CMK (cell line): Measurements from ENCODE around the gene CNKSR2.

Source experiments
- DNase-seq: peaks from one replicate; pipeline ENCODE4 v3.0.0-alpha.2; 2010; ENCODE audit warnings: low read depth

CNKSR2 gene

DNA sequence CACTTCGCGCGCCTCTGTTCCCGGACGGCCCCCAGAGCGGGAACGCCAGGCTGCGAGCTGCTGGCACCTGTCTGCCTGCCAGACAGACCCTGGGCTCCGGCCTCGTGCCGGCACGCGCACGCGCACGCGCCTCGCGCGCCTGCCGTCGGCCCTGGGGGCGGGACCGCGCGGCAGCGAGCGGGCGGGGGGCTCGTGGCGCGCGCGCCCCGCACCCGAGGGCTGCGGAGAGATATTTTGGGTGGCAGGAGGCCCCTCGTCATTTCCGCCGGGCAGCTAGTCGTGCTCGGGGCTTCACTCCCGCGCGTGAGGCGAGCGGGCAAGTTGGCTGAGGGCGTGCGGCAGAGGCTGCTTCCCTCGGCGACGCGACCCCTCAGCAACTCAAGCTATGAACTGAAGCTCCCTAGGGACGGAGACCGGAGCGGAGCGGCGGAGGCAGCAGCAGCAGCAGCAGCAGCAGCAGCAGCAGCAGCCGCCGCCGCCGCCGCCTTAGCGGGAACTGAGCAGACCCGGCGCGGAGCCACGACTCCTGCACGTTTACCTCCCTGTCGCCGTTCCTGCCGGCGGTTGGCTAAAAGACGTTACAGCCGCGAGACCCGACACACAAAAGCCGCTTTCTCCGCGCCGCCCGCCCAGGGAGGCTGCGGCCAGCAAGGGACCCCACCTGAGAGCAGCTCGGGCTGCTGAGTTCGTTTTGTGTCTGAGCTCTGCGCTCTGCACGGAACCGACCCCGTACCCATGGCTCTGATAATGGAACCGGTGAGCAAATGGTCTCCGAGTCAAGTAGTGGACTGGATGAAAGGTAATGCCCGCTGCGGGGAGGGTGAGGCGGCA, at the start of gene CNKSR2:
Gene CNKSR2 (plus strand): TSS at position 256 of the 831 bp plus-strand sequence. CDS start 480 bp downstream, at position 736.
- no peak for DNase-seq

DNA sequence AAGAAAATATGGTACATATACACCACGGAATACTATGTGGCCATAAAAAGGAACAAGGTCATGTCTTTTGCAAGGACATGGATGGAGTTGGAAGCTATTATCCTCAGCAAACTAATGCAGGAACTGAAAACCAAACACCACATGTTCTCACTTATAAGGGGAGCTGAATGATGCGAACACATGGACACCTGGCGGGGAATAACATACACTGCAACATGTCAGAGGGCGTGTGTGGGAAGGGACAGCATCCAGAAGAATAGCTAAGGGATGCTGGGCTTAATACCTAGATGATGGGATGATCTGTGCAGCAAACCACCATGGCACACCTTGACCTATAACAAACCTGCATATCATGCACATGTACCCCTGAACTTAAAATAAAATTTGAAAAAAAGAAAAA, 19.5 kb upstream of the CNKSR2 start:
- no peak for DNase-seq

DNA sequence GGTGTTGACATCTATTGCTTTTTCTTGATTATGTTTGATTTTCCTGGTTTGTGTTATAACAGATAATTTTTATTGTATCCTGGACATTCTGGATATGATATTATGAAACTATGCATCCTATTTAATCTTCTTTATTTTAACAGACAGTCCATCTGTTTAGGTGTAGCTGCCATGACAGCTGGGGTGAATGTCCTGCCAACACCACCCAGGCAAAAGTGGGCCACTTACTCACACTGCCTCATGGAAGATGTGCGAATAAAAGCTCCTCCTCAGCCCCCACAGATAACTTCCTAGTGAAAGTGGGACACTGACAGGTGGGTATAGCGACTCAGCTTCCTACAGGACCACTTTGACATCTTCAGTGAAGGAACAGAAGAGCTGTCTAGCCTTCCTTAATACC, 18.4 kb upstream of the CNKSR2 start:
- DNase-seq, result no peak

DNA sequence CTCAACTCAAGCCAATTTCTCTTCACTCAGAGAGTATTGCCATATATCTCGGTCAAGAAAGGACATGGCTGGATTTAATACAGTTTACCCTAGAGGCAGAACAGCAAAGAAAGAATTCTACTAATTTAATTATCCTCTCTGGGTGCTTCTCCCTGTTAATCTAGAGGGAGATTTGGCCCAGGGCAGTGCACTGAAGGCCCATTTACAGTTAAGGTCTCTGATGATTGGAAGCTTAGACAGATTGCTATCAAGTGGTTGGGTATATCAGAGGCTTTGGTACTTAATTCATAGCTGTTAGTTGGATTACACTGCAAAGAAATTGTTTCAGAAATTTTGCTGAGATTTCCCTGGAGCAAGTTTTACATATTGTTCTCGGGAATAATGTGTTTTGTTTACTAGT, 4.6 kb upstream of the CNKSR2 start:
- DNase-seq, result no peak

DNA sequence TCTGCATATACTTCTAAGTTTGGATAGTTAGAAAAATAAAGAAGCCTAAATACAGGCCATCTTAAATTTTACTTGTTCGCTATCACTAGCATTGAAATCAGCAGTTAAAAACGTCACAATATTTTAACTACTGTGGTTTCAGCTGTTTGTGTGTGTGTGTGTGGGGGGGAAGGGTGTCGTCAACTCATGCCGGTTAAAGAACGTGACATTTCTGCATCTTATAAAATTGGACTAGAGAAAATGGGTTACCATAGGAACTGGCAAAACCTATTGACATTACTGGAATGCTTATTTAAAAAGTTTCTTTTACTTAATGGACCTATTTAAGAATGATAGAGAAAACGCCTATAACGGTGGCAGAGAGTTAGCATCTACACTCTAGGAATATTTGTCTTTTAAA, 1.2 kb upstream of the CNKSR2 start:
- no peak for DNase-seq

DNA sequence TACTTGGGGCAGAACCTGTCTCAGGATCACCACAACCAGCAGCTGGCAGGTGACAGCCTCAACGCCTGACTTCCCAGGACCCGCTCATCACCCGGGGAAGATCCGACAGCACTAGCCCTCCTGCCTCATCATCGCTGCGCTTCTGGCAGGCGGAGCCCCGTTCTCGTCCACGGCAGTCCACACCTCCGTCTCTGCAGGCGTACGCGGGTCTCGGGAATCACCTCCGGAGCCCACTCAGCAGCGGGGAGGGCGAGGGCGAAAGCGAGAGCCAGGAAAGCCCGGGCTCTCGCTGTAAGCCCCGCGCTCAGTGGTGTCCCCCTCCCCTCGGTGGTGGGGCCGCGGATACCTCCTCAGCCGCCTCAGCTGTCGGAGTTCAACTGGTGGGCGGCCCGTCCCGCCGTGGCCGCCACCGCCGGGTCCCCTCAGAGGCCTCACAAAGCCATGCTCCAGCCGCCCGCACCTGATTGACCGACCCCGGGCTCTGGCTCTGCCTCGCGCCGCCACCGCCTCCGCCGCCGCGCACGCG, 518 bp upstream of the CNKSR2 start:
- DNase-seq, result no peak

DNA sequence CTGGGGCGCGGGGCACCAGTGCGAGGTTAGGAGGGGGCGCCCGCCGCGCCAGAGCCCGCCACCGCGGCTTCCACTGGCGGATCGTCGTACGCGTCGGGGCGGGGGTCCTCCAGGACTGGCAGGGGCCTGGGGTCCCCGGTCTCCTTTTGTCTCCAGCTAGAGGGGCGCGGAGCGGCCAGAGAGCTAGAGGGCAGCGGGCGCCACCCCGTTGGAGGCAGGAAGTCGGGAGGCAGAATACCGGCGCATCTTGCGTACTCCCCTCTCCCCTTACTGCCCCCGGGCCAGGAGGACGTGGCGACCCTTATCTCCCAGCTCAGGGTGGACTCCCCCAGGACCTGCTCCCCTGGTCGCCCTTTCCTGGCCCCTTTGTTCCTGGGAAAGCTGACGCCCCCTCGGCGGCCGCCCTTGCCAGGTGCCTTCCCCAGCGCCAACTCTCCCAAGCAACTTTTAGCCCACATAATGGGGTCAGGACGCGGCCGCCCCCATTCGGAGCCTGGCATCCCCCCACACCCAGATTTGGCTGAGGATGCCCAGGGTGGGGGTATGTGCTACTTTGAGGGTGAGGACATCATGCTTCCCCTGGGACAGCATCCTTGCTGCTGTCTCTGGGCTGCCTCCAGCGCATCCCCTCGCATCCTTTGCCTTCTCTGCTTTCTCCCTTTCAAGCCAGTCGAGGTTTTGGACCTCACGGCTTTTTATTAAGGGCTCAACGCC, 933 bp downstream of the CNKSR2 start:
- DNase-seq, result no peak

DNA sequence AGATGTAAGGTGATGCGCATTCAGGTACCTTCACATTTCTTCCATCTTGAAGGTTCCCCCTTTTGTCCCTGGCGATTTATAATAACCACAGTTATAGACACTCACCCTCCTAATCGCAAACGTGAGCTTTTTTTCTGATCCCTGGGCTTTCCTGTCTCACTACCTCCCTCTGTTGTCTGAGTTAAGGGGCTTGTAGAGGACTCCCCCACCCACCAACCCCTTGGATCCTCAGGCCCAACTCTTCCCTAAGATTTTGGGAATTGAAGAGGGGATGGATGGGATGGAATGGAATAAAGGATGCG, 1.4 kb downstream of the CNKSR2 start:
- no peak for DNase-seq

DNA sequence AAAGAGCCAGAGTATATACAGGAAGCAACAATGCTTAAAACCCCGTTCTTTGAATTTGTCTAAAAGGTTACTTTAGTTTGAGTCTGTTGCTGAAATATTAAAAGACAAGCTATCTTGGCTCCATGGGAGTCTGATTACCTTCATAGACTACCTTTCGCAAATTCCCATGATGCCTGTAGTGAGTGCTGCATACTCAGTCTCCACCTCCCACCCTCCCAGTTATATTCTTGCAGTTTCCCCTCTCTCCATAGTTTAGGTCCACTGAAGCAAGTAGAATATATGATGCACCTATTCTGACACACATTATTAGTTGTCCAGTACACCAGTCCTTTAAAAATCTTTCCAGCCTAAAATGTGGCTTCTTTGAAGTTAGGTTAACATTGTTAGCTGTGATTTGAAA, 2.4 kb downstream of the CNKSR2 start:
- no peak for DNase-seq

DNA sequence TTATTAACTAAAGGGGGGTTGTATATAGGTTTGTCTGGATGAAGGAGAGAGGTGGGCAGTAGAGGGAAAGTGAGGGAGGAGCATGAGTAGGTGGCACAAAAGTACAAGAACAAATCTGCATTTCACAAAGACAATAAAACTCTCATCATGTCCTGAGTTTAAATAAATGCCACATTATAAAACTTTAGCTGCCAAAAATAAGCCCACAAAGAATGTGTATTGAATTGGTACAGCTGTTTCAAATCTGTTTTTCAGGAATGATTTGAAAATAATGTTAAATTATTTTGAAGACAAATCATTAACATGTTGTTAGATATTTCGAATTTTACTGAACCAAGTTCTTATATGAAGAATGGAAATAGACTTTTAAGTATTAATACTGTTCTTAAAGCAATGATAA, 5.8 kb downstream of the CNKSR2 start:
- no peak for DNase-seq

DNA sequence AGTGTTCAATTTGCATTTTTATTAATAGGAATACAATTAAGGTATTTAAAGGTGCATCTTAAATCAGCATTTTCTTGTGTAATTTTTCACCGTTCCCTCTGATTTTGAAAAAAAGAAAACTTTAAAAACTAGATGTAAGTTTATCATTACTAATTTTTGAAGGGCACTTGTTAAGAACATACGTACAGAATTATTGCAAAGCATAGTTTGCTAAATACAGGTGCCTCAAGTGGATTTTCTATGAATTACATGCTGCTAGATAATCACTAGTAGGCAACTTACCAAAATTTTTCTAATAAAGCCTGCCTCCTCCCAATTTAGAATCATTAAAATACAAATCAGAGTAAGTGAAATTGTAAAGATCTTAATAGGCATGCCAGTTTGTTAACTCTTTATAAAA, 8.5 kb downstream of the CNKSR2 start:
- no peak for DNase-seq

DNA sequence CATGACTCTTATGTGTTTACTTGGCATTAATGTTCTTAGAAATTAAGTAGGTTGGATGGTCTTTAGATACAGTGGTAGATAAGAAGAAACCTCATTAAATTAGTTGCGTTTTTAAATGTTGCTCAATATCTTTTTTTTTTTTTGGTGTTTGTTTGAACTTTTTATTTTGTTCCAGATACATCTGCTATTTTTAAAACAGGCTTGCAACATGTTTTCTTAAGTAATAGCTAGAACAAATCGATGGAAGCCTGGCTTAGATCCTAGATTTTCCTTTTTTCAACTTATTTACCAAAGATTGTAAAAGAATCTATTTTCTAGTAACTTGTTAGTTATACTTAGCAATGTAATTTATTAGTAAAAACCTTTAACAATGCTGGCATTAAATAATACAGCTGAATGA, 9.3 kb downstream of the CNKSR2 start:
- no peak for DNase-seq

DNA sequence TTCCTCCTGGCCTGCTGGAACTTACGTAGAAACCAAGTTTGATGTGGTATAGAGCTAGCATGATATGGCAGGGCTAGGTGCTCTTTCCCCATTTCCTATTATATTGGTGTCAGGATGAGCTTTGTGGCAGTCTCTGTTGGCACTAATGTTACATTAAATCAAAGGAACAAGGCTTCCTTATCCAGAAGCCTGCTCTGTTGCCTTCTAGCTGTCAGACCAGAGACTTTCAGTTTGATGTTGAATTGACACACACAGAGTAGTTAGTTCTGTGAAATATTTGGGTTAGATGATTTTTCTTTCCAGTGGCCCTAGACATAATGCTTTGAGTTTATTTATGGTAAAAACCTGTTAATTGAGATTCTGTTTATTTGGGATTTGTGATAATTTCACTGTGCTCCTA, 10.0 kb downstream of the CNKSR2 start:
- DNase-seq, result no peak

DNA sequence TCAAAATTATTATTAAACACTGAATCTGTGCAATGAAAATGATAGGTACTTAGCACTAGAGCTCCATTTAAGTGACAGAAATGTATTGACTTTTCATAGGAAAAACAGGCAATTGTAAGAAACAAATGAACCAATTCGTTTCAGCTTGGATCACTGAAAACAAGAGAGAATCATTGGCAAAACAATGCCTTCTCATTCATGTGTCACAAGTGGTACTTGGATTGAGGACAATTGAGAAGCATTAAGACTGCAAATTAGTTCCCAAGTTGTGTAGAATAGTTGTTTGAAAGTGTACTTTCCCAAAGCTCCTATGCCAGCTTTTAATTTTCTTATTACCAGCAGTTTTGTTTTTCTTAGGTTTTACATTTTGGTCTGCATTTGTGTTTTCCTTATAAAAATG, 20.6 kb downstream of the CNKSR2 start:
- DNase-seq, result no peak

DNA sequence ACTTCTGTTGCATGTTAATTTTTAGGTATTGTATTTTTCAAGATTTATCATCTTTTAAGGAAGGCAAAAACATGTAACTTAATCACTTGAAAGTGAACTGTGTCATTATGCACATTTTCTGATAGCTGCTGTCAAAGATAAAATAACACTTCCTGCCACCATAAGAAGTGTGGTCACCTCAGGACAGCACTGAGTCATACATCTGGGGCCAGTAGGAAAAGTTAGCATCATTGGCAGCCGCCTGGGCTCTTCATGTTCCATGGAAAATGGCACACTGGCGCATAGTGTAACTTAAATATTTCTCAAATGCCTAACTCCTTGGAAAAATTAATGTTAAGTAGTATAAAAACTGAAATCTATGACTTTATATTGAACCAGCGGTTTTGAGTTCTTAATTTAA, 24.2 kb downstream of the CNKSR2 start:
- no peak for DNase-seq

DNA sequence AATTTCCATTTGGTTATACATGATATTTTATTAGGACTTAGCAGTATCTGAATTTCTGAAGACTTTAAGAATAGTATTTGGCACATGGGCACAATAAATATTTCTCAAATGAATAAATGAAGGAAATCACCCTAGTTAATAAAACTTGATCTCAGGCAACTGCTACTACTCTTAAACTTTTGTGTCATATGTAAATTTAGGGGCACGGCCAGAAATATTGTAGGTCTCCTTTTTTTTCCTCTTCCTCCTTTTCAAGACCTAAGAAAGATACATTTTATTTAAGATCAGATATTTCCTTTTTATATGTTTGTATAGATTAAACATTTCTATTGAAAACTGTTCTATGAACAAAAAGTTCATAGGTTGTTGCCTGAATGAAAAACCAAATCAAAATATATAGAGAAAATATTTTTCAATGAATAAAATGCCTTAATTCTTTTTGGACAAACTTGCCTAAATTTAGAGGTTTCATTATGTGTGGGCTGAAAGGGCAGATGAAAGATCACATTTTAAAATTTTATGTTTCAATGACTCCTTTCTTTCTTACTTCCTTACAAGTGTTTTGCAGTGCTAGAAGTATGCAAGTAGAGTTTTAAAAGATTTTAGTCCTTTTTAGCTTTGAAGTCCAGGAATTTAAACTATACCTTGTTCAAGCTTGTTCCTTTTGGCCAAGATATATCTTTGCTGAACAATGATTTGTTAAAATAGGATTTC, 26.3 kb downstream of the CNKSR2 start:
- DNase-seq, result no peak

DNA sequence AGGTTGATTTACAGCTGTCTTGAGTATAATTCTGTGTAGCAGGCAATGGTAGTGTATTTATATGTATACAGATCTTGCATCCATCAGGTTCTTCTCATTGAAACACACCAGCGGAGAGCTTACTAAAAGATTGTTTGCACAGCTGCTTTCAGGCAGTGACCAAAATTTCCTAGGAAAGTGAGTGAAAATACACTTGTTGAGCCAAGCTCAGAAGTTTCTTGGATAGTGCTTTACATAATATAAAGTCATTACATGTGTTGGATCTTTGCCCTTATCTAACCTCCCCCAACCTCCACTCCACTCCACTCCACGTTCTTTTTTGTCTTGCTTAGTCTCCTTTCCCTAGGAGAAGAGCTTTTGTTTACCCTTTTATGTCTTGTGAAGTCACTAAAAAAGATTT, 34.1 kb downstream of the CNKSR2 start:
- DNase-seq, result no peak

DNA sequence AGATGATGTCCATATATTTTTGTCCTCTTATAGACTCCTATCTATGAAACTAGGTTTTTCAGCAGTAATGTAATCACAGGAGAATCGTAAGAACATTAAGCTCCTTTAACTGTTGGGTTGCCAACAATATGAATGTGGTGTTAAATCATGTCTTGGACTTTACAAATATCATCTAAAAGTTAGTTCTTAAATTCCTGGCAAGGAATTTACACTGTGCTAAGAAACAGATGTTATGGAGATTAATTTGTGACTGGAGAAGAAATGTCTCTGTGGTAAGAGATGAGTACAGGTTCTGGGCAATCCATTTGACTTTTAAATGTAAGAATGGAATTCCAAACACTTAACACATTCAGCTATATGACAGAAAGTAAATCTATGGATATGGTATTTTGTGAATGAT, 34.6 kb downstream of the CNKSR2 start:
- DNase-seq, result no peak

DNA sequence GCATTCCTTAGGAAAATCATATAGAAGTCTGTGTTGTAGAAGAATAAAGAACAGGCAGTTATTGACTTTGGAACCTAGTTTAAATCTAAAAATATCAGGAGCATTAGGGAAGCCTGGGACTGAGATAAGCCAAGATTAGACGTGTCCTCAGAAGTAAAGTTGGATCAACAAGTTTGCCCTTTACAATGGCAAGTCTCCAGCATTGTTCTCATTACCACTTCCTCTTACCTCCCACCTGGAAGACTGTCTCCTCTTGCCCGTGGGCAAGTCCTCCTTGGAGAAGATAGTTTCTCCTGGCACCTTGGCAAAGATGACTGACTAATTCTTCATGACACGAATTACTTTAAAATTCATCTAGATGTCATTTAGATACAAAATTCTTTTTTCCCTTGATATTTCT, 37.8 kb downstream of the CNKSR2 start:
- DNase-seq, result no peak

DNA sequence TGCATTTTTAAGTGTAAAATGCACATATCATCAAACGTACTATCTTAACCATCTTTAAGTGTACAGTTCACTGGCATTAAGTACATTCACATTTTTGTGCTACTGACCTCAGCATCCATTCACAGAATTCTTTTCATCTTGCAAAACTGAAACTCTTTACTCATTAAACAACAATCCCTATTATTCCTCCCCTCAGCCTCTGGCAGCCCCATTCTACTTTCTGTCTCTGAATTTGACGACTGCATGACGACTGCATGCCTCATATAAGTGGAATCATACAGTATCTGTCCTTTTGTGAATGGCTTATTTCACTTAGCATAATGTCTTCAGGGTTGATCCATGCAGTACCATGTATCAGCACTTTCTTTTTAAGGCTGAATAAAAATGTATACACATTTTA, 38.7 kb downstream of the CNKSR2 start:
- DNase-seq, result no peak

DNA sequence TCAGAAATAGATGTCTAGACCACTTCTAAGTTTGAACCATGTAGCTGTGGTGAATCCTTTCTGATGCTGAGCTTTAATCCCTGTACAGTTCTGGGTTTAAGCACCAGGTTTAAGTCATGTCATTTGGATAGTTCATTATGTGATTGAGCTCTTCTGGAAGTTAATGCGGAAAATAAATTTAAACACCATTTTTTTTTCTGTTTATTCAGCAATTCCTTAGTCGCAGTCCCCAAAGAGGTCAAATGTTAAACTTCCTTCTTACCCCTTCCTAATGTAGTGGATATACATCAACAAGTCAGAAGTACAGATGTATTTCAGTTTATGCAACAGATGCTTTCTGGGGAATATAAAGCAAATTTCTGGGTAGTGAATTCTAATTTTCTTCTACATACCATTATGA, 52.9 kb downstream of the CNKSR2 start:
- no peak for DNase-seq

DNA sequence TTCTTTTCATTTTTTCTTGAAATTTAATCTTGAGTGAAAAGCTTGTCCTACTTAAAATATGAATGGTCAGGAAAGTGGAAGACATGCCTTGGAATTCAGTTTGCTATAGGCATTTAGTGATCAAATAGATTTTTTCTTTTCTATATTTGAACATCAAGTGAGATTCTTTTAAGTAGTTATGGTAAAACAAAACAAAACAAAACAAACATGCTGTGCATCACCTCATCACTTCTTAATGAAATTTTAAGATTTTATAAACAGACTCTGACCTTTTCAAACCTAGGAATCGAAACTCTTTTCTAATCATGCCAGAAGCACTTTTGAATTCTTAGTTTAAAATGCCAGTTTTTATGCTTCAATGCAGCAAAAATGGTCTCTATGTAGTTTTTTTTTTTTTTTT, 62.8 kb downstream of the CNKSR2 start:
- no peak for DNase-seq

DNA sequence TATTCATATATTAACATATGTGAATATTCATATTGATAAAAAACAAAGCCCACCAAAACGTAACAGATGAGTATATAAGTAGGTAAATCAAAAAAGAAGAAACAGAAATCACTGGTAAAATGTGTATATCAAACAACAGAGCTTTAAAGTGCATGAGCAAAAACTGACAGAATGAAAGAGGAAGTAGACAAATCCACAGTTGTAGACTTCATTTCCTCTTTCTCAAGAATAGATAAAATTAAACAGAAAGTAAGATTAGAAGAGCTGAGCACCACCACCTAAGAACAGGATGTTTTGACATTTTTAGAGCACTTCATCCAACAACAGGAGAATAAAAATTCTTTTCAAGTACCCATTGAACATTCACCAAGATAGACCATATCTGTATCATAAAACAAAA, 64.6 kb downstream of the CNKSR2 start:
- no peak for DNase-seq
